ENCODE data around the gene TMEM150B.

TMEM150B gene

DNA sequence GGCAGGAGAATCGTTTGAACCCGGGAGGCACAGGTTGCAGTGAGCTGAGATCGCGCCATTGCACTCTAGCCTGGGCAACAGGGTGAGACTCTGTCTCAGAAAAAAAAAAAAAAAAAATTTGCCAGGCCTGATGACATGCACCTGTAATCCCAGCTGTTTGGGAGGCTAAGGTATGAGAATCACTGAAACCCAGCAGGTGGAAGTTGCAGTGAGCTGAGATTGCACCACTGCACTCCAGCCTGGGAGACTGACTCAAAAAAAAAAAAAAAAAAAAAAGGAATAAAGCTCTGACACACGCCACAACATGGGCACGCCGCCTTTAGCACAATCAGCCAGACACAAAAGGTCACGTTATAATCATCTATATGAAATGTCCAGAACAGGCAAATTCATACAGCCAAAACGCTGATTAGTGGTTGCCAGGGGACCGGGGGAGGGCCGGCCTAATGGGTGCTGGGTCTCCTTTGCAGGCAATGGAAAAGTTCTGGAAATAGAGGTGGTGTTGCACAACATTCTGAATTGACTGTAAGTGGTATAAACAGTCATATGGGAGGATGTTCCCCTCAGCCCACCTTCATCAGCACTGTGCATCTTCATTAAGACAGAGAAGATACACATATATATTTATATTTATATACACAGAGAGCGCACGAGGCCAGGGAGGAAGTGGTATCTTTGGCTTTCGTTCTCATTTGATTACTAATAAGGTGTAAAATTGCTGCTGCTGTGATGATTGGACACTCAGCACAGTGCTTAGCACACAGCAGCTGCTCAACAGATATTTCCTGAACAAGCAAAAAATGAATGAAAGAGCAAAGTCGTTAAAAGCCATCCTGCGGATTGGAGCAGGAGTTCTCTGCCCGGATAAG is 49.1 kb downstream of the TMEM150B start:
- DNase-seq, result no peak

DNA sequence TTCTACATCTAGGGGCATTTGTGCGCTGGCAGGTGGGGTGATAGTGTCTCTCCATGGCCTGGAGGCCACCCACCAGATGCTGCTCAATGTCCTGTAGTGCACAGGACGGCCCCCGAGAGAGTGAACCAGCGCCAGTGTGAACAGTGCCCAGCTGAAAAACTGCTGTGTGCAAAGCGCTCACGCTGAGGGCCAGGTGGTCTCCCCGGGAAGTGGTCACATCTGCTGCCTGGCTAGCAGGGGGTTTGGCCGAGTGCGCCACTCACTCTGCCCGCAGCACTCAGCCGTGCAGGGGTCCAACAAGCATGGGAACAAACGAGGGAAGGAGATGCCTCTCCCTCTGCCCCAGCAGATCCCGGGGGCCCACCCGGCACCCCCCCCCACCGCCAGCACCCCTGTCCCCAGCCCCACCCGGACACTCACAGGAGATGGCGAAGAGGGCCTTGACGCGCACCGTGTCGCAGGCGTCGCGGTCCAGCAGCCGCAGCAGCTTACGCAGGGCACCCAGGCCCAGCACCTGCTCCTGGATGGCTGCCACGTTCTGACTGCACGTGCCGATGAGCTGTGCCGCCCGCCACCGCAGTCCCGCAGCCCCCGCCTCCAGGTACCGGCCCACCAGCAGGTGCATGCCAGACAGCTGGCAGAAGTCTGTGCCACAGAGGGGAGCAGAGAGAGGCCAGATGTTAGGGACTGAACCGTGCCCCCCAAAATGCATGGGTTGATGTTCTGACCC is 51.0 kb downstream of the TMEM150B start:
- DNase-seq, result no peak

DNA sequence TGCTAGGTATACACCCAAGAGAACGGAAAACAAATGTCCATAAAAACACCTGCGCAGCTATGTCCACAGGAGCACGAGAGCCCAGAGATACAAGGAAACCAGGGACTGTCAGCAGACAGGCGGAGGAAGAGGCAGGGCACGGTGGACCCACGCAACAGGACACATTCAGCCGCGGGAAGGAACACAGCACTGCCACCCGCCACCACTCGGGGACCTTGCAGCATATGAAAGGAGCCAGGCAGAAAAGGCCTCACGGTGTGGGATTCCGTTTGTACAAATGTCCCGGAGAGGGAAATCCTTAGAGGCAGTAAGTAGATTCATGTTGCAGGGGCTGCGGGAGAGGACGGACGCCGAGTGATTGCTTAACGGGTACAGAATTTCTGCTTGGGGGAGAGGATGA is 53.0 kb downstream of the TMEM150B start:
- DNase-seq, result no peak

DNA sequence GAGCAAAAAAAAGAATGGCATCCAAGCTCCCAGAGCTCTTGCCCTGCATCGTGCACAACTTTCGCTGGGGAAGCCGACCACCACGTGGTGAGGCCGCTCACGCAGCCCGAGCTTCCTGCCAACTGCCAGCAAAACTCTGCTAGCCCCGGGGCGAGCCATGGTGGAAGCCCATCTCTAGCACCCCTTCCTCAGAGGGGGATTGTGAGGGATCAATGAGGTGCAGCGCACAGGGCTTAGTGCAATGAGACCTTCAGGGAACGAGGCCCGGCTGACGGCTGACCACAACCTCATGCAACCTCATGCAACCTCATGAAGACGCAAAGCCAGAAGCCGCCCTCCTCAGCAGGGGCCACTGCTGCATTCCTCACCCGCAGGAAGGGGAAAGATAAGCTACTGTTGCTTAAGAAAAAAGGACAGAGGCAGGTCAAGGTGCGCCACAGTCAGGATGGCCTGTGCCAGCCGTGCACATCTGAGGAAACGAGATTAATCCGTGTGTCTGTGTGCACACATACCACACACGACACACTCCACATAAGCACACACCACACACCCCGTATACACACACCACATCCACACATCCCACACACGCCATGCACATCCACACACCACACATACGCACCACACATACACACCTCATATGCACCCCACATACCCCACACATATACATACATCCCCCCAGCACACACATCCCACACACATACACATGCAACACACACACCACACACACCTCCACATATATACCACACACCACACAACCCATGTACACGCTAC is 54.8 kb downstream of the TMEM150B start:
- no peak for DNase-seq

DNA sequence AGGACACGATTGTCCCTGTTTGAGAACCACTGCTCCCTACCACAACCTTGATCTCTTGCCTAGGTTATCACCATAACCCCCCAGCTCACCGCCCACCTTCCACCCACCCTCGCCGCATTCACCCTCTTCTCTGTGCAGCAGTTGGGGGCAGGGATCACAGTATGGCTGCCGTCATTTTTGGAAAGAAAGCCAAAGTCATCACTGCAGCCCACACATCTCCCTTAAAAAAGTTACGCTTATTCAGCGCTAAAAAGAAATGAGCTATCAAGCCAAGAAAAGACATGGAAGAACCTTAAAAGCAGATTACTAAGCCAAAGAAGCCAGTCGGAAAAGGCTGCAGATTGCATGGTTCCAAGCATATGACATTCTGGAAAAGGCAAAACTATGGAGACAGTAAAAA is 55.8 kb downstream of the TMEM150B start:
- DNase-seq, result no peak

DNA sequence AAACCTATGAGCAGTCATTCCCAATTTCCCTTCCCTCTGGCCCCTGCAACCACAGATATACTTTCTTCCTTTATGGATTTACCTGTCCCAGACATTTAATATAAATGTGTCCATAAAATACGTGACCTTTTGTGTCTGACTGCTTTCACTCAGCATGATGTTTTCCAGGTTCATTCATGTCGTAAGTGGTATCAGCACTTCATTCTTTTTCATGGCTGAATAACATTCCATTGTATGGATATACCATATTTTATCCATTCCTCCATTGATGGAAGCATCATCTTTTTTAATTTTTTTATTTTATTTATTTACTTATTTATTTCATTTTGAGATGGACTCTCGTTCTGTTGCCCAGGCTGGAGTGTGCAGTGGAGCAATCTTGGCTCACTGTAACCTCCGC is 58.3 kb downstream of the TMEM150B start:
- no peak for DNase-seq

DNA sequence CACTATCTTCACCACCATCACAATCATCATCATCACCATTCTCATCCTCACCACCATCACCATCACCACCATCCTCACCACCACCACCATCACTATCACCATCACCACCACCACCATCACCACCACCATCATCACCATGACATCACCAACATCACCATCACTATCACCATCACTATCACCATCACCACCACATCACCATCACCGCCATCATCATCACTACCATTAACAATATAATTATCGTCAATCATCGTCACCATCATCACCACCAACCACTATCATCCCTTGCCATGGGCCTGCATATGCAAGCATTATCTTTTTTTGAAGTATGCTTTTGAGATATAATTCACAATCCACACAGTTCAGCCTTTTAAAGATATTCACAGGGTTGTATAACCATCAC is 58.7 kb downstream of the TMEM150B start:
- DNase-seq, result no peak

DNA sequence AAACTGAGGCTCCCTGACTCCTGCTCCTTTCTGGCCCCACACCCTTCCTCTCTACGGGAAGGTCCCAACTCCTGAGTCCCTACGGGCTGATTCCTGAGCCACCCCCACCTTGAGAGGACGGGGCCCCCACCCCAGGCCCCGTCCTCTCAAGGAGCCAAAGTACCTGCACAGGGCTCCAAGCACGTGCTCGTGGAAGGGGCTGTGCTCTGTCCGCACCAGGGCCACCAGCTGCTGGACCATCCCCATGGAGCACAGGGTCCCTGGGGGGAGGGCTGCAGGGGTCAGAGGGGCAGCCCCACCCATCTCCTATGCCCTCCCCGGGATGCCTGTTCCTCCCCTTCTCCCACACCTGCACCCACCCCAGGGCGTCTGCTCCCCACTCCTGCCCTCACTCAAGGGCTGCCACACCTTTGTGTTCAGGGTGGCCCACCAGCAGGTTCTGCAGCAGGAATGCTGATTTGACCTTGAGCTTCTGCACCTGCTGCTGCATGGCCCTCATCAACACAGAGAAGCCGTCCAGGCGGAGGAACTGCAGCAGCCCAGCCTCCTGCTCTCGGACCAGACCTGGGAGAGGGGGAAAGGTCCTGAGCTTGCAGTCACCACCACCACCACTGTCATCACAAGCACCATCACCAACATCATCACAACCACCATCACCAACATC is 59.3 kb downstream of the TMEM150B start:
- DNase-seq, result no peak

DNA sequence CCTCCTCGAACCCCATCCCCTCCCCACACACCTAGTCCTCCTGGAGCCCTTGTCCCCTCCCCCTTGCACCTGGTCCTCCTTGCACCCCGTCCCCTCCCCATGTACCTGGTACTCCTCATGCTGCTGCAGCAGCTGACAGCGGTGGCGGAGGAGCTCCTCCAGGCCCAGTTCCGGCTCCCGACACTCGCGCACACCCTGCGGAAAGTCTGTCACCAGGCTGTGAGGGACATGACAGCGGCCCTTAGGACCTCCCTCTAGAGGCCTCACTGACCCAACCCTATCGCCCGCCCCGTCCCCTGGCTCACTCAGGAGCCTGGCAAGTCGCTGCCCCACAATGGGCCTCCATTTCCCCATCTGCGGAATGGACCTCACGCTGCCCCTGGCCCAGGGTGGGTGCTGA is 60.0 kb downstream of the TMEM150B start:
- no peak for DNase-seq

DNA sequence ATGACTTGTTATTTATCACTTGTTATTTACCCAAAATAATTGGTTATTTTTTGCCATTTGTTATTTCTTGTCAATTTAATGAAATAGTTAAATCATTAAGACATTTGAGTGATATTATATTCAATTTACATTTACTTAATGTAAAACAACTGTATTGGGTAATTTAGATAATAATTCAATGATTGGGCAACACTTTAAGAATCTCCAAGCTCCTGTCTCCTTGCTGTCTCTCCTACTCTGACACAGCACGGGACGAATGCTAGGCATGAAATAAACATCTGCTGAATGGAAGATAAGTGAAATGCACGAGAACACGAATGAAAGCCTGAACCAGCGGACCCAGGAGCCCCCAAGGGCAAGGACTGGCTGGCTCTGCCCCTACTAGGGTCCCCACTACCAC is 60.6 kb downstream of the TMEM150B start:
- DNase-seq, result no peak
